SU-DHL-6 (cell line): ENCODE data around the gene TEKT4.

Experiments used
- H2AFZ ChIP-seq: fragments of 200-600 bp; sonication (generic); 2 replicates; pipeline ENCODE4 v1.6.1; 2014; ENCODE audit warnings: low read depth, mild to moderate bottlenecking, moderate library complexity, mixed read lengths, antibody characterized with exemption, low read length; ENCODE audit not compliant: severe bottlenecking
- H3F3A ChIP-seq: fragments of 200-600 bp; shearing (Covaris generic); 2 replicates; pipeline ENCODE4 v1.6.0; 2016; ENCODE audit warnings: antibody characterized with exemption, mild to moderate bottlenecking; ENCODE audit not compliant: insufficient read depth
- H3K27ac ChIP-seq: fragments of 200-600 bp; sonication (generic); 2 replicates; pipeline ENCODE4 v1.5.1; 2016; ENCODE audit warnings: low read depth, mild to moderate bottlenecking, low read length, moderate library complexity, mixed read lengths
- H3K27me3 ChIP-seq: fragments of 200-600 bp; sonication (generic), shearing (Covaris generic); 2 replicates; pipeline ENCODE4 v1.6.0; 2014; ENCODE audit warnings: mild to moderate bottlenecking, low read length
- H3K36me3 ChIP-seq: fragments of 200-600 bp; sonication (generic); 2 replicates; pipeline ENCODE4 v1.6.1; 2014; ENCODE audit warnings: mild to moderate bottlenecking, low read length, mixed read lengths
- H3K4me2 ChIP-seq: fragments of 300-600, 200-600 bp; shearing (Covaris generic), sonication (generic); 2 replicates; pipeline ENCODE4 v1.6.0; 2014; ENCODE audit warnings: low read length, low read depth, mild to moderate bottlenecking; ENCODE audit not compliant: poor library complexity, severe bottlenecking
- H3K4me3 ChIP-seq: fragments of 200-600 bp; sonication (generic); 2 replicates; pipeline ENCODE4 v1.5.1; 2014; ENCODE audit warnings: antibody characterized with exemption, low read length, mild to moderate bottlenecking, mixed read lengths; ENCODE audit not compliant: insufficient read depth, poor library complexity, severe bottlenecking
- H3K79me2 ChIP-seq: fragments of 200-600 bp; sonication (generic); 2 replicates; pipeline ENCODE4 v1.6.1; 2014; ENCODE audit warnings: mild to moderate bottlenecking, low read length, moderate library complexity; ENCODE audit not compliant: insufficient read depth
- H3K9ac ChIP-seq: fragments of 200-600 bp; sonication (generic); 2 replicates; pipeline ENCODE4 v1.7.0; 2014; ENCODE audit warnings: mild to moderate bottlenecking, low read length
- H3K9me2 ChIP-seq: fragments of 200-600 bp; sonication (generic); replicated peaks from 2 replicates; pipeline ENCODE4 v1.6.1; 2014; ENCODE audit warnings: low read length; ENCODE audit not compliant: insufficient read depth
- H3K9me3 ChIP-seq: fragments of 200-600 bp; sonication (generic); 2 replicates; pipeline ENCODE4 v1.6.1; 2014; ENCODE audit warnings: low read length, mixed read lengths; ENCODE audit not compliant: insufficient read depth
- H4K20me1 ChIP-seq: fragments of 200-600 bp; sonication (generic); 2 replicates; pipeline ENCODE4 v1.6.1; 2014; ENCODE audit warnings: low read depth, mild to moderate bottlenecking, antibody characterized with exemption, low read length, moderate library complexity, mixed read lengths
- EZH2phosphoT487 ChIP-seq: fragments of 200-600 bp; sonication (generic), shearing (Covaris generic); conservative IDR thresholded peaks from 2 replicates; pipeline ENCODE4 v1.6.1; 2018; ENCODE audit warnings: mild to moderate bottlenecking, antibody characterized with exemption, low read length, moderate library complexity, mixed read lengths
- TF ChIP-seq, protein P1 (sequence below): fragments of 200-600 bp; sonication (generic); IDR thresholded peaks from one replicate; pipeline ENCODE4 v1.5.1; 2017; ENCODE audit warnings: antibody characterized with exemption, mild to moderate bottlenecking, low read length, moderate library complexity; ENCODE audit not compliant: insufficient read depth, poor library complexity, severe bottlenecking

Gene TEKT4

GRCh38 chr2:94879314-94879981 lies 8.2 kb downstream of the TEKT4 start:
- H3K9me2 ChIP-seq, result no peaks in the 10 kb centered on the region
- no peaks in the 10 kb centered on the region for H3K9me3 ChIP-seq
- H3K9ac ChIP-seq, result no peak overlapping the region
- TF ChIP-seq, protein P1, sequence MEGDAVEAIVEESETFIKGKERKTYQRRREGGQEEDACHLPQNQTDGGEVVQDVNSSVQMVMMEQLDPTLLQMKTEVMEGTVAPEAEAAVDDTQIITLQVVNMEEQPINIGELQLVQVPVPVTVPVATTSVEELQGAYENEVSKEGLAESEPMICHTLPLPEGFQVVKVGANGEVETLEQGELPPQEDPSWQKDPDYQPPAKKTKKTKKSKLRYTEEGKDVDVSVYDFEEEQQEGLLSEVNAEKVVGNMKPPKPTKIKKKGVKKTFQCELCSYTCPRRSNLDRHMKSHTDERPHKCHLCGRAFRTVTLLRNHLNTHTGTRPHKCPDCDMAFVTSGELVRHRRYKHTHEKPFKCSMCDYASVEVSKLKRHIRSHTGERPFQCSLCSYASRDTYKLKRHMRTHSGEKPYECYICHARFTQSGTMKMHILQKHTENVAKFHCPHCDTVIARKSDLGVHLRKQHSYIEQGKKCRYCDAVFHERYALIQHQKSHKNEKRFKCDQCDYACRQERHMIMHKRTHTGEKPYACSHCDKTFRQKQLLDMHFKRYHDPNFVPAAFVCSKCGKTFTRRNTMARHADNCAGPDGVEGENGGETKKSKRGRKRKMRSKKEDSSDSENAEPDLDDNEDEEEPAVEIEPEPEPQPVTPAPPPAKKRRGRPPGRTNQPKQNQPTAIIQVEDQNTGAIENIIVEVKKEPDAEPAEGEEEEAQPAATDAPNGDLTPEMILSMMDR, result no peak
- no peak for TF ChIP-seq EZH2phosphoT487
- H4K20me1 ChIP-seq, result no peaks in the 10 kb centered on the region
- H2AFZ ChIP-seq, result no peak overlapping the region
- no peaks in the 10 kb centered on the region for H3F3A ChIP-seq
- H3K4me2 ChIP-seq, result no peak overlapping the region
- no peaks in the 10 kb centered on the region for H3K36me3 ChIP-seq
- no peaks in the 10 kb centered on the region for H3K79me2 ChIP-seq
- H3K27ac ChIP-seq, result no peak overlapping the region
- no peak overlapping the region for H3K4me3 ChIP-seq
- no peaks in the 10 kb centered on the region for H3K27me3 ChIP-seq

DNA sequence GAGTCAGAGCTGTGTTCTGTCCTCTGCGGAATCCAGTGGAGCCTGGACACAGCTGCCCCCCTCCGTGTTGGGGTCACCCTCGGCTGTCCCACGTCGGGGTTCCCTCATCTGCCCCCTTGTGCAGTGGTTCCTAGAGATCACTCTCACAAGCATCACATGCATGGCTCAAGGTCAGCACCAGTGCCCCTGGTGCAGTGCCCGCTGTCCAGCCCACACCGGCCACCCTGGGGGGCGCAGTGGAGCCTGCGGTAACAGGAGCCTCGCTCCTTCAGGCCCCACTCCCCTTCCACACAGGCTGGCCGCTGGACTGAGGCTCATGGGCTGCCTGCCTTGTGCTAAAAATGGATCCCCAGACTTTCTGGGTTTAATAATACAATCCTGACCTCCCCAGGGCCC lies 8.8 kb downstream of the TEKT4 start:
- H3K79me2 ChIP-seq, result no peaks in the 10 kb centered on the region
- no peaks in the 10 kb centered on the region for H3K9me3 ChIP-seq
- H3K9ac ChIP-seq, result no peak overlapping the region
- H3K4me3 ChIP-seq, result no peak overlapping the region
- no peaks in the 10 kb centered on the region for H4K20me1 ChIP-seq
- TF ChIP-seq, protein P1, result no peak
- TF ChIP-seq EZH2phosphoT487, result no peak
- H3K4me2 ChIP-seq, result no peak overlapping the region
- no peak overlapping the region for H2AFZ ChIP-seq
- no peaks in the 10 kb centered on the region for H3K36me3 ChIP-seq
- H3K27me3 ChIP-seq, result no peaks in the 10 kb centered on the region
- no peaks in the 10 kb centered on the region for H3F3A ChIP-seq
- H3K27ac ChIP-seq, result no peak overlapping the region
- H3K9me2 ChIP-seq, result no peaks in the 10 kb centered on the region

DNA sequence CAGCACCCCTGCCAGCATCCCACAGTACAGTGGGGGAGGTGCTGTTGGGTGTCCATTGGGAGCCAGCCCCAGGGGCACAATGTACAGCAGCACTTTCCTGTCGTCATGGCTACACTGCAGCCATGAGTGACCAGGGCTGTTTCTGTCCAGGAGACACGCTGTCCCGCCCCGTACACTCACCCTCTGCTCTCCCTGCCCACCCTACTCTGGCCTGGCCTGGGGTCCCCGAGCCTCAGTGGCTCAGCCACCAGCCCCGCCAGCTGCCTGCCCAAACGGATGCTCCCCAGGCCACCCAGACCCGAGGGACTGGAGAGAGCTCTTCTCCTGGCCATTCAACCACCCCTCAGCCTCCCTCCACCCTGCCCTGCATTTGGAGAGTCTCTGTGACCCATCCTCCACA lies 9.3 kb downstream of the TEKT4 start:
- Histone ChIP-seq H3F3A (no peaks in the 10 kb centered on the region), H3K9ac (no peak overlapping the region), H3K4me2 (no peak overlapping the region), H3K79me2 (no peaks in the 10 kb centered on the region), H2AFZ (no peak overlapping the region), H3K27me3 (no peaks in the 10 kb centered on the region), H4K20me1 (no peaks in the 10 kb centered on the region), H3K4me3 (no peak overlapping the region), H3K27ac (no peak overlapping the region), H3K9me3 (no peaks in the 10 kb centered on the region), H3K36me3 (no peaks in the 10 kb centered on the region), H3K9me2 (no peaks in the 10 kb centered on the region)
- TF ChIP-seq, protein P1, result no peak
- no peak for TF ChIP-seq EZH2phosphoT487
